ENCODE measurements around the gene RBFOX2.

The RBFOX2 gene

GRCh38 chr22:35735542-35735941 is 293.1 kb downstream of the RBFOX2 start:
- no peaks in the 10 kb centered on the region for H3K36me3 ChIP-seq (ENCODE audit: control insufficient read depth, insufficient read depth, low read length)
- H3K27me3 ChIP-seq (replicated peaks; ENCODE audit: control insufficient read depth, insufficient read depth, low read length) = no peaks in the 10 kb centered on the region; the same call in 1 of the 2 replicates
- H3K4me3 ChIP-seq (replicated peaks; ENCODE audit: low read depth, low read length) = no peak overlapping the region
- DNase-seq (ENCODE audit: extremely low read depth, insufficient read length) = no peak
- TF ChIP-seq CTCF (IDR thresholded peaks at IDR 0.05; ENCODE audit: insufficient read depth, low read length, poor library complexity, severe bottlenecking) = no peak

- H3K36me3 ChIP-seq (ENCODE audit: control insufficient read depth, insufficient read depth, low read length) = no peaks in the 10 kb centered on the region
- H3K4me3 ChIP-seq (replicated peaks; ENCODE audit: low read depth, low read length) = no peak overlapping the region
- no peaks in the 10 kb centered on the region; the same call in 1 of the 2 replicates for H3K27me3 ChIP-seq (replicated peaks; ENCODE audit: control insufficient read depth, insufficient read depth, low read length)
- no peak for TF ChIP-seq CTCF (IDR thresholded peaks at IDR 0.05; ENCODE audit: insufficient read depth, low read length, poor library complexity, severe bottlenecking)
- no peak for DNase-seq (ENCODE audit: extremely low read depth, insufficient read length)
Observed at GRCh38 chr22:35734517-35734827, 294.2 kb downstream of the RBFOX2 start.

- no peak for TF ChIP-seq CTCF (IDR thresholded peaks at IDR 0.05; ENCODE audit: insufficient read depth, low read length, poor library complexity, severe bottlenecking)
- Histone ChIP-seq H3K36me3 (ENCODE audit: control insufficient read depth, insufficient read depth, low read length) (no peaks in the 10 kb centered on the region), H3K4me3 (replicated peaks; ENCODE audit: low read depth, low read length) (no peak overlapping the region), H3K27me3 (replicated peaks; ENCODE audit: control insufficient read depth, insufficient read depth, low read length) (no peaks in the 10 kb centered on the region; the same call in 1 of the 2 replicates)
- no peak for DNase-seq (ENCODE audit: extremely low read depth, insufficient read length)
Observed at GRCh38 chr22:35733791-35734516, 294.7 kb downstream of the RBFOX2 start.

DNA sequence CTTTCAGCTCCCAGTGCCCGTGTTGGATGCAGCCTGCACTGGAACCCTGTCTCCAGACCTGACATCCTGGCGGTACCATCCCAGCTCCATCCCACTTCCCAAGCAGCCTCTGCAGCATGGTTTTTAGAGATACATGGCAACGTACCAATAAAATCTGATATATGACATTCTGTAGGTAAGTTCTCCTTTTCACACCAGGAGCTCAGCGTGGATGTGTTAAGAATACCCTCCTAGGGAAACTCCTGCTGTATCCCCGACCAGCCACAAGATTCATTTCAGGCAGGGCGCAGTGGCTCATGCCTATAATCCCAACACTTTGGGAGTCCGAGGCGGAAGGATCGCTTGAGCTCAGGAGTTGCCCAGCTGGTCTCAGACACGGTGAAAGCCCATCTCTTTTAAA is 295.6 kb downstream of the RBFOX2 start:
- Histone ChIP-seq H3K36me3 (ENCODE audit: control insufficient read depth, insufficient read depth, low read length) (no peaks in the 10 kb centered on the region), H3K4me3 (replicated peaks; ENCODE audit: low read depth, low read length) (no peak overlapping the region), H3K27me3 (replicated peaks; ENCODE audit: control insufficient read depth, insufficient read depth, low read length) (no peaks in the 10 kb centered on the region; the same call in 1 of the 2 replicates)
- no peak for DNase-seq (ENCODE audit: extremely low read depth, insufficient read length)
- TF ChIP-seq CTCF (IDR thresholded peaks at IDR 0.05; ENCODE audit: insufficient read depth, low read length, poor library complexity, severe bottlenecking) = no peak

- H3K36me3 ChIP-seq (ENCODE audit: control insufficient read depth, insufficient read depth, low read length) = no peaks in the 10 kb centered on the region
- H3K27me3 ChIP-seq (replicated peaks; ENCODE audit: control insufficient read depth, insufficient read depth, low read length) = no peaks in the 10 kb centered on the region; the same call in 1 of the 2 replicates
- DNase-seq (ENCODE audit: extremely low read depth, insufficient read length) = no peak
- no peak overlapping the region for H3K4me3 ChIP-seq (replicated peaks; ENCODE audit: low read depth, low read length)
- TF ChIP-seq CTCF (IDR thresholded peaks at IDR 0.05; ENCODE audit: insufficient read depth, low read length, poor library complexity, severe bottlenecking) = no peak
Observed at GRCh38 chr22:35732116-35732515, 296.5 kb downstream of the RBFOX2 start.

DNA sequence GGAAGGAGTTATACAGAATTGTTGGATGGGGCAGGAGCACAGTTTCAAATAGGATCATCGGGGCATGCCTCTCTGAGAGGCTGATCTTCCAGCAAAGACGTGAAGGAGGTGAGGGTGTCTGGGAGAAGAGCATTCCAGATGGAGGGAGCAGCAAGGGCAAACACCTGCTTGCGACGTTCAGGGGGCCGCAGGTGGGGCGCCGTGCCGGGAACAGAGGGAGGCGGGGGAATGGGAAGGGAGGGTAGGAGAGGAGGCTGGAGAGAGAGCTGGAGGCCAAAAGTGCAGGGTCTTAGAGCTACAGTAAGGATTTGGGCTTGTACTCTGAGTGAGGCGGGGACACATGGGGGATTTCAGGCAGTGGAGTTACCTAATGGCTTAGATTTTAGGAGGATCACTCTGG is 297.3 kb downstream of the RBFOX2 start:
- no peak overlapping the region for H3K4me3 ChIP-seq (replicated peaks; ENCODE audit: low read depth, low read length)
- no peaks in the 10 kb centered on the region for H3K36me3 ChIP-seq (ENCODE audit: control insufficient read depth, insufficient read depth, low read length)
- TF ChIP-seq CTCF (IDR thresholded peaks at IDR 0.05; ENCODE audit: insufficient read depth, low read length, poor library complexity, severe bottlenecking) = no peak
- no peak for DNase-seq (ENCODE audit: extremely low read depth, insufficient read length)
- no peaks in the 10 kb centered on the region; the same call in 1 of the 2 replicates for H3K27me3 ChIP-seq (replicated peaks; ENCODE audit: control insufficient read depth, insufficient read depth, low read length)
